KMS-11 (cell line): ENCODE measurements around the gene TAGLN2.
"Not testable (repeated sequence)": the region's sequence is repeated elsewhere in the genome, so short reads cannot be mapped to it uniquely, and the experiment has no call there.

Source experiments
- H2AFZ ChIP-seq: fragments of 200-600 bp; sonication (generic); 2 replicates; pipeline ENCODE4 v1.6.1; 2016; ENCODE audit warnings: antibody characterized with exemption, mixed run types, low read depth
- H3K27ac ChIP-seq: fragments of 200-600 bp; sonication (generic); 2 replicates; pipeline ENCODE4 v1.6.1; 2016; ENCODE audit warnings: mild to moderate bottlenecking, mixed run types
- H3K27me3 ChIP-seq: fragments of 200-600 bp; sonication (generic); 2 replicates; pipeline ENCODE4 v1.6.1; 2017; ENCODE audit warnings: mild to moderate bottlenecking, low read depth, mixed run types, moderate library complexity; ENCODE audit not compliant: insufficient read depth
- H3K36me3 ChIP-seq: fragments of 200-600 bp; sonication (generic); 2 replicates; pipeline ENCODE4 v1.6.1; 2017; ENCODE audit warnings: mild to moderate bottlenecking, mixed run types; ENCODE audit not compliant: insufficient read depth
- H3K4me1 ChIP-seq: fragments of 200-600 bp; sonication (generic); 2 replicates; pipeline ENCODE4 v1.6.1; 2016; ENCODE audit warnings: mild to moderate bottlenecking, low read depth, mixed run types; ENCODE audit not compliant: poor library complexity, severe bottlenecking
- H3K4me2 ChIP-seq: fragments of 200-600 bp; sonication (generic); 2 replicates; pipeline ENCODE4 v1.7.0; 2016; ENCODE audit warnings: mild to moderate bottlenecking, mixed run types
- H3K4me3 ChIP-seq: fragments of 200-600 bp; sonication (generic); IDR thresholded peaks from 2 replicates; pipeline ENCODE4 v1.6.1; 2017; ENCODE audit warnings: low read depth, low read length, mixed read lengths; ENCODE audit not compliant: insufficient read depth
- H3K79me2 ChIP-seq: fragments of 200-600 bp; sonication (generic); 2 replicates; pipeline ENCODE4 v1.6.1; 2016; ENCODE audit warnings: low read depth, mixed run types; ENCODE audit not compliant: insufficient read depth
- H3K9ac ChIP-seq: fragments of 200-600 bp; sonication (generic); 2 replicates; pipeline ENCODE4 v1.6.1; 2016; ENCODE audit warnings: mild to moderate bottlenecking, mixed run types
- H4K20me1 ChIP-seq: fragments of 200-600 bp; sonication (generic); 2 replicates; pipeline ENCODE4 v1.6.1; 2016; ENCODE audit warnings: mild to moderate bottlenecking, mixed run types; ENCODE audit not compliant: insufficient read depth
- CTCF ChIP-seq: fragments of 200-600 bp; sonication (generic); conservative IDR thresholded peaks from 2 replicates; pipeline ENCODE4 v1.6.1; 2017; ENCODE audit warnings: low read depth, mild to moderate bottlenecking, antibody characterized with exemption, low read length, moderate library complexity, mixed read lengths

TAGLN2 gene

GRCh38 chr1:159911326-159912070, 13.8 kb downstream of the TAGLN2 start:
- Histone ChIP-seq H3K36me3 (no peaks in the 10 kb centered on the region), H3K4me2 (peak overlapping the region; percentile 84), H3K4me3 (peak overlapping the region; percentile 65), H3K9ac (peak overlapping the region; percentile 56; the same call in 1 of the 2 replicates), H2AFZ (no peak overlapping the region), H4K20me1 (no peaks in the 10 kb centered on the region), H3K27ac (peak overlapping the region; percentile 75), H3K4me1 (peaks cover 38% of the 10 kb centered on the region), H3K27me3 (no peaks in the 10 kb centered on the region), H3K79me2 (no peaks in the 10 kb centered on the region)
- no peak for TF ChIP-seq CTCF

- Histone ChIP-seq H3K4me3 (no peak overlapping the region), H3K9ac (no peak overlapping the region), H3K27me3 (no peaks in the 10 kb centered on the region), H3K4me1 (peaks cover 37% of the 10 kb centered on the region), H4K20me1 (no peaks in the 10 kb centered on the region), H2AFZ (no peak overlapping the region), H3K79me2 (no peaks in the 10 kb centered on the region), H3K27ac (no peak overlapping the region), H3K36me3 (no peaks in the 10 kb centered on the region), H3K4me2 (no peak overlapping the region)
- TF ChIP-seq CTCF, result no peak
These were observed 17.0 kb downstream of the TAGLN2 start for GRCh38 chr1:159908031-159908940.

GRCh38 chr1:159906960-159907359, 18.3 kb downstream of the TAGLN2 start:
- Histone ChIP-seq H3K4me1 (peaks cover 24% of the 10 kb centered on the region), H3K27me3 (no peaks in the 10 kb centered on the region), H4K20me1 (no peaks in the 10 kb centered on the region), H3K9ac (no peak overlapping the region), H2AFZ (no peak overlapping the region), H3K4me3 (no peak overlapping the region), H3K4me2 (no peak overlapping the region), H3K27ac (no peak overlapping the region), H3K36me3 (no peaks in the 10 kb centered on the region), H3K79me2 (no peaks in the 10 kb centered on the region)
- no peak for TF ChIP-seq CTCF

- not testable (repeated sequence) for H3K27ac ChIP-seq, H4K20me1 ChIP-seq, H2AFZ ChIP-seq, H3K79me2 ChIP-seq, H3K4me1 ChIP-seq, H3K4me3 ChIP-seq, H3K9ac ChIP-seq, H3K4me2 ChIP-seq, H3K36me3 ChIP-seq, H3K27me3 ChIP-seq
These were observed 21.3 kb downstream of the TAGLN2 start for GRCh38 chr1:159904036-159904435.
